NCI-H2227 treated with DMSO at 0.1 percent for 48 hours (cell line): ENCODE data around the gene SLC25A34.

ENCODE experiments used
- DNase-seq: peaks from one replicate; lab custom pipeline; 2025; lab: John Stamatoyannopoulos, UW

Gene SLC25A34

DNA sequence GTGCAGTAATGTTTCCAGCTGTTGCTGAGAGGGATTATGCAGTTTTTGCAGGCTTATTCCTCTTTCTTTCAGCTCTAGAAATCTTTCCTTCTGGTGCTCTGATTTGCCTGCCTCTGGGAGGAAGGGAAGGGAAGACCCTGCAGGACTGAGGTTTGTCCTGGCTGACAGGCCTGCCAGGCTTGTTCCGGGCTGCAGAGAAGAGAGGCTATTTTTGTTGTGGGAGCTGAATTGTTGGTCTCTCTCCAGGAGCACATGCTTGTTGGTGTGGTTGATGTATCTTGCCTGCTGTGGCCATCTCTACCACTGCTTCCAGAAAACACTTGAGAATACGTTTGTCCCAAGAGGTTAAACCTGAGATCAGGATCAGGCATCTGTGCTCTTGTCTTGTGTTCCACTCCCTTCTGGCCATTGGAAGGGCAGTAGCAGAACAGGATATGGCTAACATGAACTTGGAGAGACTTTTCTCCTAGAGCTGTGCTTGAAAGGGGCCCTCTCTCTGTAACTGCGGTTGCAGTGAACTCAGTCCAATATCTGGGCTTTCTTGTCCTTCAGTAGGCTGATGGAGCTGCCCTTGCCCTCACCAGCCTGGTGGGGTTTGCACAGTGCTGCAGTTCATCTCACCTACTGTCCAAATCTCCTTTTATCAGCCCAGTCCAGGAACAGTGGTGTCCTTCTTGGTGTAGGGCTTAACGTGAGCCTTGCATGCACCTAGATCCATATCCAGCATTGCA is 21.5 kb upstream of the SLC25A34 start:
- DNase-seq, result no peak

DNA sequence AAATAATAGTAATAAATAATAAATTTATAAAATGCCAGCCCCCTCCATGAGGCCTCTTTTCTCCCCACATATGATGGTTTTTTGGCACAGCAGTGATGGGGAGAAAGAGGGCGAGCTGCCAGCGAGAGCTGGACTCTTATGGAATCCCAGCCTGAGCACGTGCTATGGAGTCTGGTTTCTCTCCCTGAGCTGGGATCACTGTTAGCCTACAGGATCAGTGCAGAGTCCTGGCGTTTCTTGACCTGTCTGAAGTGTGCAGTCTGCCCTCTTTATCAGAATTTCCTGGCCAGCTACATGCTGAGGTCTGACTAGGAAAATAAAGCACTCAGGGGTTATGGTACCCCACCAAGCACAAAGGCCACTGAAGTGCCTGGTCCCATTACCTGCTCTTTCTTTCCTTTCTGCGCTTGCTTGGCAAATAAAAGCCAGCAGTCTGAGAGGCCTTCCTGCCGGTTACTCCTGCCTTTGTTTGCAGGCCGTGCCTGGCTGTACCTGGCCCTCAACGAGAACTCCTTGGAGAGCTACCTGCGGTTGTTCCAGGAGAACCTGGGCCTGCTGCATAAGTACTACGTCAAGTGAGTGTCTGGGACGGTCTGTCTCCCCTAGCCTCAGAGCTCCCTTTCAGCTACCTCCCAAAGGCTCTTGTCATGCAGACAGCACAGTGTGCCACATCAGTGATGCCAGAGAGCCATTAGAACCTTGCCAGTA is 18.5 kb upstream of the SLC25A34 start:
- no peak for DNase-seq

DNA sequence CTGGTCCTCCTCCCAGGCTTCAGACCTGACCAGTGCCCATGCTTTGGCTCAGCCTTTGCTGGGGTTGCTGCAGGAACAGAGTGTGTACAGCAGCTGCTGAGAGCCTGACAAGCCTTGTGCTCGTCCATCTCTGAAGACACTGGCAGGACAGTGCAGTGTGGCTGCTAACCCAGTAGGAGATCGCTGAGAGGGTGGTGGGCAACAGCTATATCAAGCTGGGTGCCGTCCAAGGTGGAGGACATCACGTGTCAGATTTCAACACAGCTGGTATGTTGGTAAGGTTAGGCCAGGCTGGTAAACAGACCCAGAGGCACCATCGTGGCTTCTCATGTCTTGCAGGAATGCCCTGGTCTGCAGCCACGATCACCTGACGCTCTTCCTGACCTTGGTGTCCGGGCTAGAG is 17.9 kb upstream of the SLC25A34 start:
- DNase-seq, result no peak

DNA sequence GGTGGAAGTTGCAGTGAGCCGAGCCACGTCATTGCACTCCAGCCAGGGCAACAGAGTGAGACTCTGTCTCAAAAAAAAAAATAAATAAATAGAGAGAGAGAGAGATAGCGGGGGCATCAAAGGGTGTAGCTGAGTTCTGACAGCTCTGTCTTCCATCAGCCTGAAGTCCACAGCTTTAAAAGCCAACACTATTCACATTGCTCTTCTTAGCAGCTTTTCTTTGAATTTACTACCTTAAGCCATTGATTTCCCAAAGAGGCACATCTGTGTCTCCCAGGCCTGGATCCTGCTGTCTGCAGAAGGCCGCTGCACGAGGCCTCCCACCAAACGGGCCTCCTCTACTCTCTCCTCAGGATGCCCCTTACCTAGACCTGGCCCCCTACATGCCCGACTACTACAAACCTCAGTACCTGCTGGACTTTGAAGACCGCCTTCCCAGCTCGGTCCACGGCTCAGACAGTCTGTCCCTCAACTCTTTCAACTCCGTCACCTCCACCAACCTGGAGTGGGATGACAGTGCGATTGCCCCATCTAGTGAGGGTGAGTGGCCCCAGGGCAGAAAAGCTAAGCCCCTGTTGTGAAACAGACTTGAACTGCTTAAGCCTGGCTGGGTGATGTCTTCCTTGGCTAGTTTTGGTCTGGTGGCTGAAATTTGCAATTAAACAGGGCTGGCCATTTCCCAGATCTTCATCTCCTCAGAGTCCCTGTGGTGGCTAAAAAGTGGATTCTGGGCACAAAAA is 16.5 kb upstream of the SLC25A34 start:
- DNase-seq, result no peak

DNA sequence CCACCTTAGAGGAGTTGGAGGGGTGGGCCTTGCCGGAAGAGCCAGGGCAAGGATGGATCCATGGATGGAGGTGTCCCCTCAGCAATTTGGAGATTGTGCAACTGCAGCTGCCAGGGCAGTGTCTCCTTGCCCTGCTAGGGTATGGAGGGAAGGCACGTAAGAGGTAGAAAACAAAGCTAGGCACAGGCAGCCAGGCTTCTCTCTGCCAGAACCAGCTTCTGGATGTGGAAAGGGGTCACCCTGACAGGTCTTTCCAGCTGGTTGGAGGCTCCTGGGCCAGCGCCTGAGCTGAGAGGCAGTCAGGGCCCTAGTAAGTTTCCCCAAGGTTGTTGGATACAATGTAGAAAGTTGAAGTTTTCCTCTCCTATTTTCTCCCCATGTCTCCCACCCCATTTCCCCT is 15.2 kb upstream of the SLC25A34 start:
- DNase-seq, result no peak

DNA sequence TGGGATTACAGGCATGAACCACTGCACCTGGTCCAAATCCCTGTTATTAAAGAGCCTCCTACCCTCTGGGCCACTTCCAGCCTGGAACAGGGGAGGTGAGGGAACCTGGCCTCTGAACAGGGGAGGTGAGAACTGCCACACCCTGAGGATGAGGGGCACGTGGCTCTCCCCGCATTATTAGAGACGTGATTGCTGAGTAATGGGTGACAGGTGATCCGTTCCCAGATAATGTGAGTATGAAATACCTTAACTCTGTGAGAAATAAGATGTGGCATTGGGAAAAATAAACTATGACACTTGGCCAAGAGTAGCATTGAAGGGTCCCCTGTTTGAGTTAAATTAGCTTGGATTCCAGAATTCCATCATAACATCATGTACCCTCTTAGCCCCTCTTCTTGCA is 13.6 kb upstream of the SLC25A34 start:
- DNase-seq, result no peak

DNA sequence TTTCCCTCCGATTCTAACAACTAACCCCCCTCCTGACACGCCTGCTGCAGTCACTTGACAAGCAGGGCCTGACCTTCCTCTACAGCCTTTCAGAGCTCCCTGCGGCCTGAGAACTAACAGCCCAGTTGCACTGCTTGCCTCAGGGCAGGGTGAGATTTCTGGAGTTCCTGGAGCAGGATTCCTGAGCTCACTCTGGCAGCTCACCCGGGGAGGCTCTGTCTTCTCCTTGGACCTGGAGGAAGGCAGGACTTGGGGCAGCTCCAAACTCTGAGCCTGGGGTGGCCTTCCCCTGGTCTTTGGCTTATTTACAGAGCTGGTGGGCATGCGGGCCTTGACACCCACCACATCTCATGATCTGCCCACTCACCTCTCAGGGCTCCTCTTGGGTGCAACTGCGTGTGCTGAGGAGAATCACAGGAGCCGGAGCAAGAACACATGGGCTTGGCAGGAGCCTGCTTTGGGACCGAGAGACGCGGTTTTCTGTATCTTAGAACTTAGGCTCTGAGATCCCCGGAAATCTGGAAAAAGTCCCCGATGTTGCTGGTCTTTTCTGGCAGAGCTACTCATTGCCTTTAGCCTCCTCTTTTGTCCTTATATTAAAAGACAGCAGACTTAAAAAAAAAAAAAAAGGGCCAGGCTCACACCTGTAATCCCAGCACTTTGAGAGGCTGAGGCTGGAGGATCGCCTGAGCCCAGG is 13.1 kb upstream of the SLC25A34 start:
- no peak for DNase-seq

DNA sequence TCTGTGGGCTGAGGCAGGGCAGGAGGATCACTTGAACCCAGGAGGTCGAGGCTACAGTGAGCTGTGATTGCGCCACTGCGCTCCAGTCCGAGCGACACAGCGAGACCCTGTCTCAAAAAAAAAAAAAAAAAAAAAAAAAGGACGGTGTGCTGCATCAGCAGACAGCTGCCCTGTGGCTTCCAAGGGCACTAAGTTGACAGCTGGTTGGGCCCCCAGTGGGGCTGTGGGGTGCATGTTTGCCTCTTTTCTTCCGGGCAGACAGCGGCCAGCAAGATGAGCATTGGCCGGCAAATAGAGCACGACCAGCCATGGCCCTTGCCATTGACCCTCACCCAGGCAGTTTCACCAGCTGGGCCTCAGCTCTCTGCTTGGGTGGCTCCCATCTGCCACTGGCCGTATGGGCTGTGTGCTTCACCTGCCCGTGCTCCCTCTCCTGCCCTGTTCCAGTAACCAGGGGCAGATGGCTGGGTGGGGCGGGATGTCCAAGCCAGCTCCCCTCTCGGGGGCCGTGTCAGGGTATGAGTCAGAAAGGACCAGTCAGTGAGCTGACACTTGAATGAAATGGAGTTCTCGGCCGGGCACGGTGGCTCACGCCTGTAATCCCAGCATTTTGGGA is 12.3 kb upstream of the SLC25A34 start:
- no peak for DNase-seq

DNA sequence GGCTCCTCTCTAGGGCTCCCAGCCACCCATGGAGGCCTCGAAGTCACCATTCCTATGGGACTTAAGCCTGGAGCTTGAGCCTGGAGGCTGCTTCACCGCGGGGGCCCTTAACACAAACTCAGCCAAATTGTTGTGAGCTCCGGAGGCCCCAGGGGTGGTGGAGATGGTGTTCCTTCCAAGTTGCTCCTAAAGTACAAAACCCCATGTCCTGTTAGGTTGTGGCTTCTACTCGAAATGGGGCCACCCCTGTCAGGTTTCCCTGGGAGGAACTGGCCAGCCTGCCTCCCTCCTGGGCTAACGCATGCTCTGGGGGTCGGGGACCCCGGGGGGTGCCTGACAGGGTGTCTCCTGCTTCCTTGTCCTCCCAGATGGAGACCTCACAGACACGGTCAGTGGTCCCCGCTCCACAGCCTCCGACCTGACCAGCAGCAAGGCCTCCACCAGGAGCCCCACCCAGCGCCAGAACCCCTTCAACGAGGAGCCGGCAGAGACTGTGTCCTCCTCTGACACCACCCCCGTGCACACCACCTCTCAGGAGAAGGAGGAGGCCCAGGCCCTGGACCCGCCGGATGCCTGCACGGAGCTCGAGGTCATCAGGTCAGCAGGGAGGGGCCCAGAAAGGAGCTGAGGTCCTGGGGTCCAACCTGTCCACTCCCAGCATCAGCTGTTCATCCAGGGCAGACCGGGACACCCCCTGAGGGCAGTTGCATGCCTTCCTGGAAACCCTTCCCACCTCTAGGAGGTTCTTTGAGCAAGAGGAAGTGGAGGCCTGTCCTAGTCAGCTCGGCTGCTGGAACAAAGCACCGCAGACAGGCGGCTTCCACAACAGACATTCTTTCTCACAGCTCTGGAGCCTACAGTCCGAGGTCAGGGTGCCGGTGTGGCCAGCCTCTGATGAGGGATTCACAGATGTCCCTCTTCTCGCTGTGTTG is 10.8 kb upstream of the SLC25A34 start:
- DNase-seq, result no peak

DNA sequence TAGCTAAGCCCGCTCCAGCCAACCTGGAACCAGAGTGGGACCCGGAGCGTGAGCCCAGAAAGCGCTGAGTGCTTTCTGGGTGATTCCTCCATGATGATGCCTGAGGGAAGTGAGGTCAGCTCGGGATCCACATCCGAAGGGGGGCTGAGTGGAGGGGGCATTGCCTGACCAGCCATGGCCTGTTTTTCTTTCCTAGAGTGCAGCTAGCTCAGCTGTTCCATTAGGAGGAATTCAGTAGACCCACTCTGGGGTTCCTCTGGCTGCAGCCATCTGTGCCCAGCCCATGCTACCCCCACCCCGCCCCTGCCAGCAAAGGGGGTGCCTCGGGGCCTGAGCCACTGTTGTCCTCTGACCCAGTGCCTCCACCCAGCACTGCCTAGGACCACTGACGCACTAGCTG is 9.6 kb upstream of the SLC25A34 start:
- DNase-seq, result no peak

DNA sequence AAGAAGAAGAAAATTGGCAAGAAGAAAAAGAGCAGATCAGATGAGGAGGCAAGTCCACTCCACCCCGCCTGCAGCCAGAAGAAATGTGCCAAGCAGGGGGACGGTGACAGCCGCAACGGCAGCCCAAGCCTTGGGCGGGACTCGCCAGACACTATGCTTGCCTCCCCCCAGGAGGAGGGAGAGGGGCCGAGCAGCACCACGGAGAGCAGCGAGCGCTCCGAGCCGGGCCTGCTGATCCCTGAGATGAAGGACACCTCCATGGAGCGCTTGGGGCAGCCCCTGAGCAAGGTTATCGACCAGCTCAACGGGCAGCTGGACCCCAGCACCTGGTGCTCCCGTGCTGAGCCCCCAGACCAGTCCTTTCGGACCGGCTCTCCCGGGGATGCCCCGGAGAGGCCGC is 9.0 kb upstream of the SLC25A34 start:
- no peak for DNase-seq

DNA sequence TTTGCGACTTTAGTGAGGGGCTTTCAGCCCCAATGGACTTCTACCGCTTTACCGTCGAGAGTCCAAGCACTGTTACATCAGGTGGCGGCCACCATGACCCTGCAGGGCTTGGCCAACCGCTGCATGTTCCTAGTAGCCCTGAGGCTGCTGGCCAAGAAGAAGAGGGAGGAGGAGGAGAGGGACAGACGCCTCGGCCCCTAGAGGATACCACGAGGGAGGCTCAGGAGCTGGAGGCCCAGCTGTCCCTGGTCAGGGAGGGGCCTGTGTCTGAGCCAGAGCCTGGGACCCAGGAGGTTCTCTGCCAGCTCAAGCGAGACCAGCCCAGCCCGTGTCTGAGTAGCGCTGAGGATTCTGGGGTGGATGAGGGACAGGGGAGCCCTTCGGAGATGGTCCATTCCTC is 8.6 kb upstream of the SLC25A34 start:
- no peak for DNase-seq

DNA sequence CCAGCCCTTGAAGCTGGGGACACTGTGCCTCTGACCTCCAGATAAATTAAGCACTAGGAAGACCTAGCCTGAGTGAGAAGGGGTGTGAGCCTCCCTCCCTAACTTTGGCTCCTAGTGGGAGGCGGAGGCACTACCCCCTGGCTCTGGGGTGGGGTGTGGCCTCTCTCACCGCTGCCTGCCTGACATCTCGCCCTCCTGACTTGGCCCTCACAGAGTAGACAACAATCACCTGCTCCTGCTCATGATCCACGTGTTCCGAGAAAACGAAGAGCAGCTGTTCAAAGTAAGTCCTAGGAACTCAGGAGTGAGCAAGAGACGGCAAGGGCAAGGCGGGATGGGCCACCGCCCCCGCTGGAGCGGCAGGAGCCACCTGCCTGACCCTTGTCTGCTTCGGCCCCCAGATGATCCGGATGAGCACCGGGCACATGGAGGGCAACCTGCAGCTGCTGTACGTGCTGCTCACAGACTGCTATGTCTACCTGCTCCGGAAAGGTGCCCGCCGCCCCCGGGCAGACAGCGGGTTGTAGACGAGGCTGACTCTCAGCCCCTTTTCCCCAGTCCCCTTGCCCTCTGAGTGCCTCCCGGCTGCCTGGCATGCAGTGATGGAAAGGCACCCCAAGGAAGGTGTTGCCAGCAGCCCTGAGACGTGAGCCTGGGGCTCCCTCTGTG is 8.1 kb upstream of the SLC25A34 start:
- DNase-seq, result no peak

DNA sequence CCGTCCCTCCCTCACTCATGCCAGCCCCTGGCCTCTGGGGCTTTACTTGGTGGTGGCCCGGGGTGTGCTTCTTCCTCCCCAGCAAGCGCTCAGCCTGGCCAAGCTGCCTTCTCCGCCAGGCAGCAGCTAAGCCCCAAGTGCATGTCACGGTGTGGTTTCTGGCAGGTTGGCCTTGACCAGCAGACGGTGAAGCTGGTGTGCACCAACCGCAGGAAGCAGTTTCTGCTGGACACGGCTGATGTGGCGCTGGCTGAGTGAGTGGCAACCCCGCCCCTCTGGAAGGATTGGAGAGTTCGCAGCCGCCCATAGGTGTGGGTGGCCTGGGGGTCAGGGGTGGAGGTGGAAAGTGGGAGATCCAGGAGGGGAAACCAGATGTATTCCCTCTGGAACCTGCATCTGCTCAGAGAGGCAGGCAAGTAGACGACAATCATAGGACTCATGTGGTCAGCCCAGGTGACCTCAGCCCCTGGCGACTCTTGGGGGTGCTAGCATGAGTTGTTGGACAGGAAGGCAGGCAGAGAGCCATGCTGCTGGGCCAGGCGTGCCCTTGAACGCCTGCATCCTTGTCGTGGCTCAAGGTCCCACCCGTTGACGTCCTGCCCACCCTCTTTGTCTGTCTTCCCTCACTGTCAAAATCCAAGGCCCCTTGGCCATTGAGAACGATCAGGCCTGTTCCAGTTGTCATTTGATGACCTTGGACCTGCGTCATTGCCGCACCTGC is 7.0 kb upstream of the SLC25A34 start:
- no peak for DNase-seq

DNA sequence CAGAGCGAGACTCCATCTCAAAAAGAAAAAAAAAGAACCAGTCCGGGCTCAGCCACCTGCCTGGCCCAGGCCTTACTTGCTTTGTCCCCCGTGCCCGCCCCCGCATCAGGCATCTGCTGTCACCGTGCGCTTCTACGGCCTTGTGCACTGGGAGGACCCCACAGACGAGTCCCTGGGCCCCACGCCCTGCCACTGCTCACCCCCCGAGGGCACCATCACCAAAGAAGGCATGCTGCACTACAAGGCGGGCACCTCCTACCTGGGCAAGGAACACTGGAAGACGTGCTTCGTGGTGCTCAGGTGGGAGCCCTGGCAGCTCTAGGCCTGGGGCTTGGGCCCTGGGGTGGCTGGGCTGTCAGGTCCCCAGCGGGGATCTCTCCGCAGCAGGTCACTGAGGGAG is 5.6 kb upstream of the SLC25A34 start:
- DNase-seq, result no peak

DNA sequence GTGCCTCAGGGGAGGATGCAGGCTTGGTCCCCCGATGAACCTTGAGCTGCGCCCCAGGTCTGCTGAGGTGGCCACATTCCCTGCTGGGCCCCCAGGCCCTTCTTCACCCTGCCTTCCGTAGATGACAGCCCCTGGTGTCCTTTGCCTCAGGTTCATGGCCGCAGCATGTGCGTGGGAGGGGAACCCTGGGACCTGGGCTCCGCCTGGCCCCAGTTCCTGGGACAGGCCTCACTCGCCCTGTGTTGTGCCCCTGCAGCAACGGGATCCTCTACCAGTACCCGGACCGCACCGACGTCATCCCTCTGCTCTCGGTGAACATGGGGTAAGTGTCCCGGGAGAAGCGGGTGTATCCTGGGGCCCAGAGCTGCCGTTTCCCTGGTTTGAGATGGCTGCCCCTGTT is 5.1 kb upstream of the SLC25A34 start:
- no peak for DNase-seq

DNA sequence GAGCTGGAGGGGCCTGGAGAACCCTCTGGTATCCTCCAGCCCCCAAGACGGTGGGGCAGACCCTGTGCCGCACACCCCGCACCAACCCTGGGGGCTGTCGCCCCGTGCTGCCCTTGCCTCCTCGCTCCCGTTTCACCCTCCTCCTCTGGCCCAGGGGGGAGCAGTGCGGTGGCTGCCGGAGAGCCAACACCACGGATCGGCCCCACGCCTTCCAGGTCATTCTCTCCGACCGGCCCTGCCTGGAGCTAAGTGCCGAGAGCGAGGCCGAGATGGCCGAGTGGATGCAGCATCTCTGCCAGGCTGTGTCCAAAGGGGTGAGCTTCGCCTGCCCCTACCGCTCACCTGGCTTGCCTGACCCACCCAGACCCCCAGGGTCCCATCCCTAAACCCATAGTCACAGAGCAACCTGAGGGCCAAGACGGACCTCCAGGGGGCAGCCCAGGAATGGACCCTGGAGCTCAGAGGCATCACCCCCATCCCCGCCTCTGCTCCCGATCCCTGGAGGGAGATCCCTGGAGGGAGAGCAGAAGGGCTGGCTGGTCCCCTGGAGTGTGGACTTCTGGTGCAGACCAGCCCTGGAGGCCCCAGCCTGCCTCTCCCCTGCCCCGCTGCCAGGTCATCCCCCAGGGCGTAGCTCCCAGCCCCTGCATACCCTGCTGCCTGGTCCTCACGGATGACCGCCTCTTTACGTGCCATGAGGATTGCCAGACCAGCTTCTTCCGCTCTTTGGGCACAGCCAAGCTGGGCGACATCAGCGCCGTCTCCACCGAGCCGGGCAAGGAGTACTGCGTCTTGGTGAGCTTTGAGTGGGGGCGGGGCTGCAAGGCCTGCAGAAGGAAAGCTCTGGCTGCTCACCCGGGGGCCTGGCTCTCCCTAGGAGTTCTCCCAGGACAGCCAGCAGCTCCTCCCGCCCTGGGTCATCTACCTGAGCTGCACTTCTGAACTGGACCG is 4.0 kb upstream of the SLC25A34 start:
- no peak for DNase-seq

DNA sequence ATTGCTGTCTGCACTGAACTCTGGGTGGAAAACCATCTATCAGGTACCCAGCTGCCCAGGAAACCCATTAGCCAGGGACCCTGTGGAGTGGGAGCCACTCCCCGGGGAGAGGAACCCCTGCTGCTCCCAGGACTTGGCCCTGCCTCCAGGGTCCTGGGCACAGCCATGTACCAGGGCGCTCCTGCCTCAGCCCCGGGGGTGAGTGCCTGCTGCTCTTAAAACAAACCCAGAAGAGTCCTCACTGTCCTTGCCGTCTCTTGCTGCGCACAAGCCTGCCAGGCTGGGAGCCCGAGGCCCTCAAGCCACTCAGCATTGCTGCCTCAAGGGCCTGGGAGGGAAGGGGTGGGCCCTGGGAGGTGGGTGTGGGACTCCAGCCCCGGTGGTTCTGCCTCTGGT is 3.4 kb upstream of the SLC25A34 start:
- no peak for DNase-seq
